Lung (tissue), 13 donors: ENCODE results near the gene TAF7L. TPM values are rescaled to one million over a fixed set of nuclear protein-coding genes. Genes with fewer than 3 reads are reported as not detected.

Experiments
- ATAC-seq: fragments of 200-7000 bp; cut with Tn5 transposase; one replicate; pipeline ENCODE4 v1.9.1; 2020; ENCODE audit warnings: moderate number of reproducible peaks; ENCODE audit not compliant: insufficient read depth, low FRiP score
- DNase-seq, 3 donors: peaks; one replicate each; pipeline ENCODE4 v3.0.0-alpha.2; 2013 to 2017
- H3K27ac ChIP-seq, 2 donors: one replicate each; pipeline ENCODE4 v1.5.1; 2013; ENCODE audit warnings: mild to moderate bottlenecking in 2 of 2, moderate library complexity in 2 of 2, control low read depth in 1 of 2, inconsistent platforms in 1 of 2, low read depth in 1 of 2, low read length in 1 of 2
- H3K27me3 ChIP-seq, 3 donors: one replicate each; pipeline ENCODE4 v1.5.1; 2013; ENCODE audit warnings: low read length in 2 of 3; ENCODE audit not compliant: control insufficient read depth in 3 of 3, insufficient read depth in 3 of 3
- H3K36me3 ChIP-seq, 4 donors: one replicate each; pipeline ENCODE4 v1.5.1; 2013; ENCODE audit warnings: low read length in 4 of 4, mild to moderate bottlenecking in 1 of 4, moderate library complexity in 1 of 4; ENCODE audit not compliant: control insufficient read depth in 4 of 4, insufficient read depth in 4 of 4
- H3K4me1 ChIP-seq, 5 donors: one replicate each; pipeline ENCODE4 v1.5.1; 2013; ENCODE audit warnings: low read length in 5 of 5, mild to moderate bottlenecking in 2 of 5, moderate library complexity in 1 of 5; ENCODE audit not compliant: control insufficient read depth in 5 of 5, insufficient read depth in 5 of 5
- H3K4me3 ChIP-seq: one replicate; pipeline ENCODE4 v1.5.1; 2013; ENCODE audit warnings: mild to moderate bottlenecking, control low read depth, moderate library complexity
- H3K9ac ChIP-seq, 2 donors: one replicate each; pipeline ENCODE4 v1.5.1; 2013; ENCODE audit warnings: low read length in 2 of 2, control low read depth in 1 of 2; ENCODE audit not compliant: insufficient read depth in 1 of 2
- H3K9me3 ChIP-seq, 4 donors: one replicate each; pipeline ENCODE4 v1.5.1; 2013; ENCODE audit warnings: low read length in 3 of 4, mild to moderate bottlenecking in 1 of 4, moderate library complexity in 1 of 4; ENCODE audit not compliant: control insufficient read depth in 4 of 4, insufficient read depth in 3 of 4
- WGBS, 2 donors: extraction: QIAGEN DNeasy Blood & Tissue Kit; methylation state at CpG; one replicate each; pipeline ENCODE4 v1.1.7; 2013; 5-methylcytosine and 5-hydroxymethylcytosine counted together
- polyA plus RNA-seq, 2 donors: library from polyadenylated mRNA; stranded (reverse); fragments of 200-250 nt; gene quantifications; one replicate each; pipeline ENCODE4 v1.2.1, GENCODE V29; 2013
- small RNA-seq: library from RNA; depleted of rRNA; stranded (forward); fragments of <200 nt; gene quantifications from one replicate; pipeline ENCODE3, GENCODE V24; 2014; ENCODE audit warnings: low replicate concordance
- total RNA-seq, 2 donors: library from RNA; depleted of rRNA in 1 of 2; stranded (reverse); fragments of >200 nt in 1 of 2; gene quantifications; one replicate each; pipeline ENCODE4 v1.2.1, GENCODE V29; 2014 to 2021
- TF ChIP-seq, protein P1 (sequence below): IDR thresholded peaks from 2 replicates; pipeline ENCODE4 v1.5.1; 2012; ENCODE audit warnings: mild to moderate bottlenecking; ENCODE audit errors: control extremely low read depth, extremely low read depth
- donor health status: control.
- donor health status: control.
- donor health status: Bipolar disorder and iron deficiency.
- donor health status: healthy.
- donor health status: DM: yes; HTN: yes; CAD: no.

The TAF7L gene
- total and polyA plus RNA-seq, 4 donors, result 0.06 to 0.21 (median 0.13) TPM

DNA sequence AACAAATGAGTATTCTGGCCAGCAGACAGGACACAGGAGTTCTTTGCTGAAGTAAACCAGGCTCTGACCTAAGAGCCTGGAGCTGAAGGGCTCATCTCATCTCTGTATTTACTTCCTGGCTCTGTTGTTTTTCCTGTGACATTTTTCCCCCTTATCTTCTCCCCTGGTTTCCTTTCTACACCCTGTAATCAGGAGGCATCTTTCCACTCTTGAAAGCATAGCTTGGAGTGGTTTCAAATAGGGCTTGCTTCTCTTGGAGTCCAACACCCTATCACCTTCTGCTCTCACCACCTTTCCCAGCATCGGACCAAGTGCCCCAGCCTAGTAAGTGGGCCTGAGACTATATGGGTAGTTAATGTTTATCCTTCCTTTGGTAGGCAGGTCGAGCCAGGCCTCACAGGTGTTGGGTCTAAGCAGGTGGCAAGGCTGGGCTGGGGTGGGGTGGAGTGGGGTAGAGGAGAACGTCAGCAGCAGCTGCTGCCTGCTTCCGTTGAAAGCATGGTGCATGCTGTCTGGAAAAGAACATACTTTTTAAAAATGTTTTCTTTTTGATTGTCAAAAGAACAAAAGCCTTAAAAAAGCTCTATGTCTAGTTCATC, 70.4 kb downstream of the TAF7L start:
- H3K9ac ChIP-seq, result no peak overlapping the region
- 64 to 65% methylated on average over 4 of the region's 4 CpGs for WGBS, 2 donors
- no peak overlapping the region for H3K27ac ChIP-seq
- peaks cover 0 to 21% (median 2%) of the 10 kb centered on the region in 3 donors for H3K27me3 ChIP-seq
- TF ChIP-seq, protein P1, sequence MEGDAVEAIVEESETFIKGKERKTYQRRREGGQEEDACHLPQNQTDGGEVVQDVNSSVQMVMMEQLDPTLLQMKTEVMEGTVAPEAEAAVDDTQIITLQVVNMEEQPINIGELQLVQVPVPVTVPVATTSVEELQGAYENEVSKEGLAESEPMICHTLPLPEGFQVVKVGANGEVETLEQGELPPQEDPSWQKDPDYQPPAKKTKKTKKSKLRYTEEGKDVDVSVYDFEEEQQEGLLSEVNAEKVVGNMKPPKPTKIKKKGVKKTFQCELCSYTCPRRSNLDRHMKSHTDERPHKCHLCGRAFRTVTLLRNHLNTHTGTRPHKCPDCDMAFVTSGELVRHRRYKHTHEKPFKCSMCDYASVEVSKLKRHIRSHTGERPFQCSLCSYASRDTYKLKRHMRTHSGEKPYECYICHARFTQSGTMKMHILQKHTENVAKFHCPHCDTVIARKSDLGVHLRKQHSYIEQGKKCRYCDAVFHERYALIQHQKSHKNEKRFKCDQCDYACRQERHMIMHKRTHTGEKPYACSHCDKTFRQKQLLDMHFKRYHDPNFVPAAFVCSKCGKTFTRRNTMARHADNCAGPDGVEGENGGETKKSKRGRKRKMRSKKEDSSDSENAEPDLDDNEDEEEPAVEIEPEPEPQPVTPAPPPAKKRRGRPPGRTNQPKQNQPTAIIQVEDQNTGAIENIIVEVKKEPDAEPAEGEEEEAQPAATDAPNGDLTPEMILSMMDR, result no peak
- no peak overlapping the region for H3K4me3 ChIP-seq
- H3K4me1 ChIP-seq, result peaks cover 0 to 5% (median 0%) of the 10 kb centered on the region in 5 donors
- no peaks in the 10 kb centered on the region for H3K9me3 ChIP-seq
- no peaks in the 10 kb centered on the region for H3K36me3 ChIP-seq
- peak in 2 of 3 donors; percentile 1 to 8 for DNase-seq
- no peak for ATAC-seq

DNA sequence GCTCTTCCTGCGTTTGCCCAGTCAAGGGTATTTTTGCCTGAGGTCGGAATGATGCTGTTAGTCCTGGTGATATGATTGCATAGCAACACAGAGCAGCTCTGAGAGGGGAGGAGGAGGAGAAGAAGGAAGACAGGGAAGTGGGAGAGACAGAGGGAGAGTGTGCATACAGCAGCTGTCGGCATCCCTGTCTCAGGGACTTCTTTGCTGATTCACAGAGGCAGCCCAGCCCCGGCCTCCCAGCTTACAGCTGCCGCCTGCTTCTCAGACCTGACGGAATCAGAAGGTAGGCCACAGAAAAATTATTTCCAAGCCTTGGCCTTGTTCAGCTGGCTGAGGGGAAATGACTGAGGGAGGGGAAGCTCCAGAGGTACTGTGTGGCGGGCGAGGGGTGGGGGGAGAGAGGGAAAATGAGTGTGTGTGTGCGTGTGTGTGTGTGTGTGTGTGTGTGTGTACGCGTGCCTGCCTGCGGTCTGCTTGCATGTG, 71.2 kb downstream of the TAF7L start:
- no peak overlapping the region for H3K9ac ChIP-seq
- WGBS, 2 donors, result 36 to 66% methylated on average over 11 to 12 of the region's 12 CpGs
- H3K27ac ChIP-seq, result no peak overlapping the region
- H3K4me3 ChIP-seq, result no peak overlapping the region
- H3K9me3 ChIP-seq, result no peaks in the 10 kb centered on the region
- ATAC-seq (no peak), DNase-seq (peak; percentile 45 to 68 (median 62))
- H3K27me3 ChIP-seq, result peaks cover 0 to 23% (median 2%) of the 10 kb centered on the region in 3 donors
- peaks cover 0 to 5% (median 0%) of the 10 kb centered on the region in 5 donors for H3K4me1 ChIP-seq
- TF ChIP-seq, protein P1, result no peak
- no peaks in the 10 kb centered on the region for H3K36me3 ChIP-seq

DNA sequence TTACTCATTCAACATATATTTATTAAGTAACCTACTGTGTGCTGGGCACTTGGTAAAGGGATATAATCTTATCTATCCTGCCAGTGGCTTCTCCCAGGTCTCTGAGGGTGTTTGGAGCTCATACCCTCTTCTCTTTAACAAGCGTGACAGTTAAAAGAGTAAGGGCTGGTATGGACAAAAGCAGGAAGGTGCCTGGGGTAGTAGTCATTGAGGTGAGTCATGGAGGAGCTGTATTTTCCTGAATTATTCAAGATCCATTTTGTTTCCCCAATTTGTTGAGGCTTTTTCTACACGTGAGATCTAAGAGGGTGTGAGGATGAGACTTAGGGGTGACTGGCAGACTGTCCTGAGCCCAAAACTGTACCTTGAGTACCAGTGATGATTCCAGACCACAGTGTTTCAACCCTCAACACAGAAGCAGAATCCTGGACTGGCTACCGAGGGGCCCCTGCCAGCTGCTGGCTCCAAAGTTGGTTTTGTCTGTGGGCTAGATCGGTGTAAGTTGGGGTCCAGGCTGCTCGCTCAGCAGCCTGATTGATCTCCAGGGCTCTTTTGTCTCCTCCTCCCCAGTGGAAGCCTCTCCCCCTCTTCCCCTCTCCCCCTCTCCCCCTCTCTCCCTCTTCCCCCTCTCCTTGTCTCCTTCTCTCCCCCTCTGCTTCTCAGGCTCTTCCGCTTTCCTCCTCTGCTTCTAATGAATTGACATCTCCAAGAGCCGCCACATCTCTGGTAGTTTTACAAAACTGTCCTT, 71.8 kb downstream of the TAF7L start, which contains the start of gene DRP2:
DRP2 (plus strand) TSS at position 671 of the 748 bp plus-strand sequence. CDS start 11,862 bp downstream, outside the sequence.
- Histone ChIP-seq H3K4me1 (peaks cover 0 to 5% (median 0%) of the 10 kb centered on the region in 5 donors), H3K27me3 (peaks cover 0 to 23% (median 2%) of the 10 kb centered on the region in 3 donors), H3K9me3 (no peaks in the 10 kb centered on the region), H3K4me3 (no peak within 1 kb of the TSS), H3K36me3 (no peaks in the 10 kb centered on the region), H3K9ac (no peak within 1 kb of the TSS), H3K27ac (no peak within 1 kb of the TSS)
- WGBS, 2 donors, result 65 to 80% methylated on average over 6 to 7 of the region's 7 CpGs
- ATAC-seq (no peak), DNase-seq (no peak)
- TF ChIP-seq, protein P1, result no peak

Small RNA genes within 50 kb of the gene (small RNA-seq; reads per million reads assigned to genes)
- not detected for gene RNU6-934P

Other genes with a start within 250 kb of the TAF7L start
- gene TRMT2B, start 239.2 kb downstream of the TAF7L start, total RNA-seq, result 10 to 100 TPM; 19.3 to 22.4 TPM
- gene TRMT2B, start 239.2 kb downstream of the TAF7L start, polyA plus RNA-seq, result 10 to 100 TPM in 1 of 2 donors, 1 to 10 TPM in 1; 7.9 to 10.4 TPM
- 1 to 10 TPM; 1.0 to 6.4 TPM for gene TMEM35A, start 212.5 kb downstream of the TAF7L start, total RNA-seq
- under 1 TPM; 0.24 to 0.47 TPM for gene TMEM35A, start 212.5 kb downstream of the TAF7L start, polyA plus RNA-seq
- 1 to 10 TPM in 1 of 2 donors, under 1 TPM in 1; 0.71 to 7.5 TPM for gene CENPI, start 193.1 kb downstream of the TAF7L start, total RNA-seq
- gene CENPI, start 193.1 kb downstream of the TAF7L start, polyA plus RNA-seq, result under 1 TPM; 0.69 to 0.76 TPM
- gene DRP2, start 71.5 kb downstream of the TAF7L start, total RNA-seq, result under 1 TPM; 0.03 to 0.74 TPM
- under 1 TPM in 1 of 2 donors, not detected in 1; 0.01 TPM for gene DRP2, start 71.5 kb downstream of the TAF7L start, polyA plus RNA-seq
- gene TIMM8A, start 57.4 kb upstream of the TAF7L start, total RNA-seq, result 10 to 100 TPM in 1 of 2 donors, 1 to 10 TPM in 1; 4.6 to 11.9 TPM
- 1 to 10 TPM; 5.6 to 8.0 TPM for gene TIMM8A, start 57.4 kb upstream of the TAF7L start, polyA plus RNA-seq
- gene BTK, start 94.9 kb upstream of the TAF7L start, total RNA-seq, result 10 to 100 TPM; 15.5 to 24.9 TPM
- gene BTK, start 94.9 kb upstream of the TAF7L start, polyA plus RNA-seq, result 10 to 100 TPM; 17.9 to 29.4 TPM
- gene RPL36A, start 99.7 kb upstream of the TAF7L start, total RNA-seq, result 100 to 1,000 TPM; 199 to 640 TPM
- 1,000 to 10,000 TPM; 1,920 to 4,087 TPM for gene RPL36A, start 99.7 kb upstream of the TAF7L start, polyA plus RNA-seq
- 10 to 100 TPM; 26.4 to 42.8 TPM for gene GLA, start 116.6 kb upstream of the TAF7L start, total RNA-seq
- gene GLA, start 116.6 kb upstream of the TAF7L start, polyA plus RNA-seq, result 10 to 100 TPM; 51.7 to 55.7 TPM
- gene HNRNPH2, start 116.9 kb upstream of the TAF7L start, total RNA-seq, result 10 to 100 TPM; 59.3 to 86.1 TPM
- gene HNRNPH2, start 116.9 kb upstream of the TAF7L start, polyA plus RNA-seq, result 100 to 1,000 TPM in 1 of 2 donors, 10 to 100 TPM in 1; 38.0 to 102 TPM
- 10 to 100 TPM in 1 of 2 donors, 1 to 10 TPM in 1; 9.9 to 23.6 TPM for gene ARMCX4, start 194.1 kb upstream of the TAF7L start, total RNA-seq
- gene ARMCX4, start 194.1 kb upstream of the TAF7L start, polyA plus RNA-seq, result 10 to 100 TPM in 1 of 2 donors, 1 to 10 TPM in 1; 4.1 to 12.0 TPM